Nephron progenitor cell (in vitro differentiated cells): ENCODE results near the gene TMBIM6.

Source experiments
- DNase-seq: peaks from one replicate; pipeline ENCODE4 v3.0.0; 2021
- H3K27ac Mint-ChIP-seq: 2 replicates; pipeline ENCODE4 v1.8.0; 2021; ENCODE audit warnings: mild to moderate bottlenecking, moderate library complexity, mixed read lengths
- H3K27me3 Mint-ChIP-seq: 2 replicates; pipeline ENCODE4 v1.8.0; 2021; ENCODE audit warnings: mild to moderate bottlenecking, low read depth, mixed read lengths; ENCODE audit not compliant: poor library complexity
- H3K36me3 Mint-ChIP-seq: 2 replicates; pipeline ENCODE4 v1.8.0; 2021; ENCODE audit warnings: low read depth, mixed read lengths
- H3K4me1 Mint-ChIP-seq: 2 replicates; pipeline ENCODE4 v1.8.0; 2021; ENCODE audit warnings: mixed read lengths
- H3K4me3 Mint-ChIP-seq: 2 replicates; pipeline ENCODE4 v1.8.0; 2021; ENCODE audit warnings: mild to moderate bottlenecking, moderate library complexity, mixed read lengths
- H3K9me3 Mint-ChIP-seq: 2 replicates; pipeline ENCODE4 v1.8.0; 2021; ENCODE audit warnings: mild to moderate bottlenecking, moderate library complexity, mixed read lengths
- TF ChIP-seq, protein P1 (sequence below): fragments of 200-600 bp; sonication (generic); IDR thresholded peaks from 2 replicates; pipeline ENCODE4 v1.5.0; 2021; ENCODE audit warnings: antibody characterized with exemption

The TMBIM6 gene

GRCh38 chr12:49811961-49812401 lies 70.6 kb downstream of the TMBIM6 start:
- Mint-ChIP-seq H3K27ac (peak overlapping the region; percentile 97), H3K27me3 (no peaks in the 10 kb centered on the region), H3K9me3 (no peaks in the 10 kb centered on the region), H3K4me3 (no peak overlapping the region), H3K4me1 (peaks cover 55% of the 10 kb centered on the region), H3K36me3 (peaks cover 29% of the 10 kb centered on the region)
- TF ChIP-seq, protein P1, sequence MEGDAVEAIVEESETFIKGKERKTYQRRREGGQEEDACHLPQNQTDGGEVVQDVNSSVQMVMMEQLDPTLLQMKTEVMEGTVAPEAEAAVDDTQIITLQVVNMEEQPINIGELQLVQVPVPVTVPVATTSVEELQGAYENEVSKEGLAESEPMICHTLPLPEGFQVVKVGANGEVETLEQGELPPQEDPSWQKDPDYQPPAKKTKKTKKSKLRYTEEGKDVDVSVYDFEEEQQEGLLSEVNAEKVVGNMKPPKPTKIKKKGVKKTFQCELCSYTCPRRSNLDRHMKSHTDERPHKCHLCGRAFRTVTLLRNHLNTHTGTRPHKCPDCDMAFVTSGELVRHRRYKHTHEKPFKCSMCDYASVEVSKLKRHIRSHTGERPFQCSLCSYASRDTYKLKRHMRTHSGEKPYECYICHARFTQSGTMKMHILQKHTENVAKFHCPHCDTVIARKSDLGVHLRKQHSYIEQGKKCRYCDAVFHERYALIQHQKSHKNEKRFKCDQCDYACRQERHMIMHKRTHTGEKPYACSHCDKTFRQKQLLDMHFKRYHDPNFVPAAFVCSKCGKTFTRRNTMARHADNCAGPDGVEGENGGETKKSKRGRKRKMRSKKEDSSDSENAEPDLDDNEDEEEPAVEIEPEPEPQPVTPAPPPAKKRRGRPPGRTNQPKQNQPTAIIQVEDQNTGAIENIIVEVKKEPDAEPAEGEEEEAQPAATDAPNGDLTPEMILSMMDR, result no peak
- DNase-seq, result no peak

- Mint-ChIP-seq H3K4me1 (peaks cover 44% of the 10 kb centered on the region), H3K36me3 (peaks cover 29% of the 10 kb centered on the region), H3K27ac (no peak overlapping the region), H3K4me3 (no peak overlapping the region), H3K27me3 (no peaks in the 10 kb centered on the region), H3K9me3 (no peaks in the 10 kb centered on the region)
- TF ChIP-seq, protein P1, result no peak
- no peak for DNase-seq
Measured at GRCh38 chr12:49813131-49813530, 71.8 kb downstream of the TMBIM6 start.
